H1 (cell line): ENCODE measurements around the gene CLEC1A. TPM values are rescaled to one million over a fixed set of nuclear protein-coding genes. Genes with fewer than 3 reads are reported as not detected.
A peak's percentile ranks its signal among the peaks of the same experiment; 100 is the strongest.

ENCODE experiments used
- CTCF ChIA-PET: fragments of 300-600 bp; sonication (Branson Sonifier 250); formaldehyde crosslinking; loops from one replicate; lab custom pipeline; 2021; ENCODE audit not compliant: partially characterized antibody; lab: Charles Lee
- POLR2A ChIA-PET: fragments of 300-600 bp; sonication (Branson Sonifier 250); formaldehyde crosslinking; loops from one replicate; lab custom pipeline; 2021; ENCODE audit warnings: inconsistent platforms; ENCODE audit not compliant: partially characterized antibody; lab: Charles Lee
- DNase-seq, 2 experiments: peaks; one replicate each; pipeline versions ENCODE4 v3.0.0 to v3.0.0-alpha.2; 2010 to 2022; ENCODE audit warnings: low spot score in 2 of 2, low read depth in 1 of 2, mixed read lengths in 1 of 2
- FAIRE-seq: peaks from 2 replicates; lab custom pipeline; 2011; peaks lifted over from hg19 to GRCh38; lab: Jason Lieb, UNC
- H2AFZ ChIP-seq: 2 replicates; pipeline ENCODE4 v1.8.1; 2012; ENCODE audit warnings: low read length, inconsistent platforms
- H2AK5ac ChIP-seq: 2 replicates; pipeline ENCODE4 v1.6.1; 2013; ENCODE audit warnings: low read depth, low read length
- H2BK120ac ChIP-seq: replicated peaks from 2 replicates; pipeline ENCODE3; 2013; ENCODE audit warnings: low read depth, low read length, inconsistent platforms
- H2BK12ac ChIP-seq: 2 replicates; pipeline ENCODE4 v1.6.1; 2013; ENCODE audit warnings: low read depth, low read length
- H2BK15ac ChIP-seq: 2 replicates; pipeline ENCODE4 v1.6.1; 2013; ENCODE audit warnings: low read length
- H2BK20ac ChIP-seq: 2 replicates; pipeline ENCODE4 v1.6.1; 2013; ENCODE audit warnings: low read length
- H2BK5ac ChIP-seq: 2 replicates; pipeline ENCODE4 v1.6.1; 2013; ENCODE audit warnings: low read depth, low read length
- H3K14ac ChIP-seq: 2 replicates; pipeline ENCODE4 v1.6.1; 2013; ENCODE audit warnings: inconsistent platforms; ENCODE audit not compliant: insufficient read length
- H3K18ac ChIP-seq: 2 replicates; pipeline ENCODE4 v1.6.1; 2013; ENCODE audit warnings: low read length; ENCODE audit errors: extremely low read depth
- H3K23ac ChIP-seq: 2 replicates; pipeline ENCODE4 v1.6.1; 2013; ENCODE audit warnings: inconsistent platforms; ENCODE audit not compliant: insufficient read length
- H3K23me2 ChIP-seq: 2 replicates; pipeline ENCODE4 v1.6.1; 2013; ENCODE audit warnings: low read depth, low read length
- H3K27ac ChIP-seq: 2 replicates; pipeline ENCODE4 v1.6.1; 2011; ENCODE audit warnings: low read depth, low read length, inconsistent platforms
- H3K27me3 ChIP-seq, 4 experiments: replicated peaks in 1 of 4; 1 replicate in 1 of 4; 2 replicates in 3 of 4; pipeline versions ENCODE4 v1.6.1 to v1.8.1; 2011 to 2013; ENCODE audit warnings: low read length in 3 of 4, mild to moderate bottlenecking in 3 of 4, inconsistent platforms in 2 of 4, mixed read lengths in 2 of 4, moderate library complexity in 1 of 4; ENCODE audit not compliant: control insufficient read depth in 3 of 4, insufficient read depth in 3 of 4; ENCODE audit errors: extremely low read depth in 1 of 4
- H3K36me3 ChIP-seq, 4 experiments: 2 replicates each; pipeline versions ENCODE4 v1.6.1 to v1.8.1; 2011 to 2013; ENCODE audit warnings: mild to moderate bottlenecking in 4 of 4, low read length in 3 of 4, moderate library complexity in 2 of 4, control low read depth in 1 of 4, inconsistent platforms in 1 of 4; ENCODE audit not compliant: insufficient read depth in 4 of 4, control insufficient read depth in 2 of 4
- H3K4ac ChIP-seq: replicated peaks from 2 replicates; pipeline ENCODE3; 2013; ENCODE audit warnings: low read length, low read depth, mixed read lengths, inconsistent platforms; ENCODE audit not compliant: insufficient read length
- H3K4me1 ChIP-seq, 4 experiments: replicated peaks in 1 of 4; 1 replicate in 1 of 4; 2 replicates in 3 of 4; pipeline versions ENCODE4 v1.6.1 to v1.8.1; 2011 to 2013; ENCODE audit warnings: low read length in 3 of 4, inconsistent platforms in 2 of 4, mixed read lengths in 1 of 4; ENCODE audit not compliant: insufficient read depth in 4 of 4, control insufficient read depth in 3 of 4
- H3K4me2 ChIP-seq, 2 experiments: 2 replicates each; pipeline versions ENCODE4 v1.6.1 to v1.8.1; 2011 to 2013; ENCODE audit warnings: low read depth in 2 of 2, low read length in 2 of 2, control low read depth in 1 of 2, inconsistent platforms in 1 of 2, mild to moderate bottlenecking in 1 of 2; ENCODE audit not compliant: insufficient read depth in 1 of 2
- H3K4me3 ChIP-seq, 4 experiments: fragments of 200-600, 300-600 bp in 1 of 4; sonication (generic), shearing (Covaris generic), sonication (Bioruptor Twin) in 1 of 4; 2 replicates each; pipeline versions ENCODE4 v1.5.1 to v1.8.1; 2011 to 2016; ENCODE audit warnings: low read length in 4 of 4, low read depth in 3 of 4, control low read depth in 2 of 4, inconsistent platforms in 2 of 4, mild to moderate bottlenecking in 2 of 4, mixed read lengths in 1 of 4, moderate library complexity in 1 of 4; ENCODE audit not compliant: insufficient read depth in 2 of 4; ENCODE audit errors: extremely low read depth in 1 of 4
- H3K56ac ChIP-seq: replicated peaks from 2 replicates; pipeline ENCODE3; 2013; ENCODE audit warnings: low read depth, mild to moderate bottlenecking, mixed read lengths, low read length, inconsistent platforms; ENCODE audit not compliant: insufficient read length
- H3K79me1 ChIP-seq: 2 replicates; pipeline ENCODE4 v1.6.1; 2013; ENCODE audit warnings: low read depth, low read length, control low read depth
- H3K79me2 ChIP-seq, 2 experiments: 2 replicates each; pipeline versions ENCODE4 v1.6.1 to v1.8.1; 2012 to 2013; ENCODE audit warnings: low read length in 2 of 2, mild to moderate bottlenecking in 2 of 2, inconsistent platforms in 1 of 2; ENCODE audit not compliant: insufficient read depth in 2 of 2, control insufficient read depth in 1 of 2
- H3K9ac ChIP-seq, 4 experiments: replicated peaks in 1 of 4; 1 replicate in 1 of 4; 2 replicates in 3 of 4; pipeline versions ENCODE4 v1.6.1 to v1.8.1; 2011 to 2013; ENCODE audit warnings: low read depth in 3 of 4, low read length in 3 of 4, control low read depth in 2 of 4, mild to moderate bottlenecking in 2 of 4, moderate library complexity in 2 of 4, inconsistent platforms in 1 of 4; ENCODE audit errors: extremely low read depth in 1 of 4
- H3K9me3 ChIP-seq, 2 experiments: 2 replicates each; pipeline versions ENCODE4 v1.6.1 to v1.8.1; 2012 to 2013; ENCODE audit warnings: mild to moderate bottlenecking in 2 of 2, moderate library complexity in 2 of 2, control low read depth in 1 of 2, inconsistent platforms in 1 of 2, low read depth in 1 of 2, low read length in 1 of 2, mixed read lengths in 1 of 2; ENCODE audit not compliant: insufficient read depth in 2 of 2
- H4K20me1 ChIP-seq, 2 experiments: replicated peaks in 1 of 2; 2 replicates each; pipeline versions ENCODE3 to v1.8.1; 2011 to 2013; ENCODE audit warnings: inconsistent platforms in 2 of 2, low read length in 2 of 2, mild to moderate bottlenecking in 1 of 2; ENCODE audit not compliant: insufficient read depth in 2 of 2, control insufficient read depth in 1 of 2
- H4K5ac ChIP-seq: 2 replicates; pipeline ENCODE4 v1.6.1; 2013; ENCODE audit warnings: low read length, low read depth, mixed read lengths, inconsistent platforms; ENCODE audit not compliant: insufficient read length
- H4K8ac ChIP-seq: 2 replicates; pipeline ENCODE4 v1.8.0; 2013; ENCODE audit warnings: mild to moderate bottlenecking, moderate library complexity, low read length, inconsistent platforms; ENCODE audit not compliant: insufficient read depth; ENCODE audit errors: extremely low read depth
- H4K91ac ChIP-seq: replicated peaks from 2 replicates; pipeline ENCODE3; 2013; ENCODE audit warnings: low read length, mixed read lengths, inconsistent platforms; ENCODE audit not compliant: insufficient read length
- HDAC6 ChIP-seq: IDR thresholded peaks from one replicate; pipeline ENCODE4 v1.7.1; 2012; ENCODE audit warnings: low read depth, mild to moderate bottlenecking, inconsistent platforms, low read length, moderate library complexity
- MAFK ChIP-seq: IDR thresholded peaks from 2 replicates; pipeline ENCODE4 v1.6.1; 2012; ENCODE audit warnings: low read depth, mild to moderate bottlenecking, improper control_type of control experiment, low read length
- POU5F1 ChIP-seq: IDR thresholded peaks from 2 replicates; pipeline ENCODE4 v1.6.1; 2011; ENCODE audit warnings: low read depth, mild to moderate bottlenecking, low read length, moderate library complexity
- RXRA ChIP-seq: IDR thresholded peaks from 2 replicates; pipeline ENCODE4 v1.6.1; 2011; ENCODE audit warnings: low read depth, mild to moderate bottlenecking, low read length, moderate library complexity; ENCODE audit not compliant: insufficient read depth
- SUZ12 ChIP-seq: fragments of 200-600 bp; sonication (generic); IDR thresholded peaks from 2 replicates; pipeline ENCODE4 v1.6.1; 2012; ENCODE audit warnings: mild to moderate bottlenecking, inconsistent platforms, low read length, moderate library complexity, mixed read lengths
- WGBS, 2 experiments: shearing (Covaris generic) in 1 of 2; methylation state at CpG; one replicate each; pipeline versions ENCODE4 v1.1.6 to v1.1.7; 2013 to 2015; ENCODE audit warnings: low lambda C conversion rate in 2 of 2, mixed read lengths in 2 of 2, inconsistent platforms in 1 of 2, low coverage in 1 of 2, missing lambda C conversion rate in 1 of 2; ENCODE audit not compliant: insufficient replicate concordance in 2 of 2, insufficient coverage in 1 of 2, insufficient read length in 1 of 2; ENCODE audit errors: extremely low coverage in 1 of 2, missing lambda C conversion rate in 1 of 2; 5-methylcytosine and 5-hydroxymethylcytosine counted together
- polyA plus RNA-seq, 7 experiments: library from polyadenylated mRNA; depleted of rRNA in 3 of 7; stranded (reverse) in 5 of 7; unstranded in 2 of 7; fragments of >200 nt in 5 of 7; fragments of 200-250 nt in 2 of 7; gene quantifications; 1 replicate in 5 of 7; 2 replicates in 1 of 7; 4 replicates in 1 of 7; pipeline versions ENCODE4 v1.2.1 to v1.2.3, GENCODE V29; 2011 to 2013; ENCODE audit warnings: missing spikeins in 2 of 7, mixed read lengths in 2 of 7
- total RNA-seq: library from RNA; stranded (reverse); fragmentation: NEBNext Ultra II Directional; extraction: Animal tissue kit (Norgen Biotek cat#: 25700); gene quantifications from 2 replicates; pipeline ENCODE4 v1.2.1, GENCODE V29; 2021

The CLEC1A gene
- total and polyA plus RNA-seq, 2 of the 8 experiments (the other 6 are each of a cell fraction or from before 2014, with no cell fraction given) = 0.20 TPM; not detected in 1

GRCh38 chr12:10132850-10133370 is 34.1 kb upstream of the CLEC1A start:
- Histone ChIP-seq H3K4me3 (no peak overlapping the region; a peak in 1 of 8 replicates), H3K4me2 (peak overlapping the region; percentile 6 to 10; a peak in 2 of 4 replicates), H4K5ac (no peak overlapping the region), H3K56ac (no peak overlapping the region), H4K91ac (no peak overlapping the region), H2AK5ac (no peak overlapping the region), H3K79me1 (no peaks in the 10 kb centered on the region), H2BK20ac (no peak overlapping the region), H3K79me2 (no peaks in the 10 kb centered on the region), H4K8ac (no peak overlapping the region), H2BK12ac (no peak overlapping the region), H2AFZ (no peak overlapping the region), H3K23ac (no peak overlapping the region), H2BK15ac (no peak overlapping the region), H3K27ac (no peak overlapping the region), H3K4ac (no peak overlapping the region), H2BK5ac (0 out of 2 replicates have a peak overlapping the region, but pooled peaks have one; percentile 35), H3K9me3 (no peaks in the 10 kb centered on the region), H3K14ac (no peak overlapping the region), H3K9ac (no peak overlapping the region; a peak in 1 of 7 replicates), H3K18ac (no peak overlapping the region), H3K27me3 (no peaks in the 10 kb centered on the region), H3K36me3 (no peaks in the 10 kb centered on the region), H3K4me1 (peaks cover 0 to 11% (median 7%) of the 10 kb centered on the region in 4 experiments; a peak in 4 of 7 replicates), H3K23me2 (no peaks in the 10 kb centered on the region), H2BK120ac (peak overlapping the region; percentile 91), H4K20me1 (no peaks in the 10 kb centered on the region)
- POLR2A ChIA-PET = no interaction called here
- DNase-seq (no peak), FAIRE-seq (no peak)
- CTCF ChIA-PET = interaction anchor here (0.7 to 1.9 kb wide), 5 partner anchors 32 to 193 kb away, joined by 3 to 7 read pairs (median 4); partner anchors contain the start of gene CLEC12B
- 31% methylated on average over 6 of the region's 6 CpGs; no CpG with 5 or more reads in 1 of the 2 experiments for WGBS, 2 experiments
- TF ChIP-seq MAFK (no peak), HDAC6 (no peak), RXRA (no peak), POU5F1 (no peak), SUZ12 (no peak)
